ENCODE measurements around the gene FGFR1OP2.

- TF ChIP-seq CTCF (conservative IDR thresholded peaks at IDR 0.05 in 1 of 2, IDR thresholded peaks at IDR 0.05 in 1 of 2; ENCODE audit: low read depth in 1 of 2, low read length in 2 of 2) (no peak), EZH2 (IDR thresholded peaks at IDR 0.05; ENCODE audit: low read length, missing control alignments) (no peak)
Observed at GRCh38 chr12:26987634-26988424, 49.6 kb downstream of the FGFR1OP2 start.

Measured in fibroblast of lung (primary cell).